Caco-2 (cell line): ENCODE measurements around the gene ARMC6. TPM values are rescaled to one million over a fixed set of nuclear protein-coding genes. Genes with fewer than 3 reads are reported as not detected.
A peak's percentile ranks its signal among the peaks of the same experiment; 100 is the strongest.
"Not testable (repeated sequence)": the region's sequence is repeated elsewhere in the genome, so short reads cannot be mapped to it uniquely, and the experiment has no call there.

Experiments used
- BruUV-seq: library from RNA; stranded (reverse); fragments of 400-500 nt; replicated peaks from 2 replicates; lab custom pipeline; 2021; lab: Mats Ljungman, UMichigan
- CTCF ChIA-PET: fragments of 300-600 bp; sonication (Branson Sonifier 250); formaldehyde crosslinking; loops from one replicate; lab custom pipeline; 2022; ENCODE audit warnings: antibody characterized with exemption; lab: Charles Lee
- POLR2A ChIA-PET: fragments of 300-600 bp; sonication (Branson Sonifier 250); formaldehyde crosslinking; loops from one replicate; lab custom pipeline; 2022; ENCODE audit warnings: antibody characterized with exemption; lab: Charles Lee
- DNase-seq, 2 experiments: peaks; one replicate each; pipeline versions ENCODE4 v3.0.0 to v3.0.0-alpha.2; 2020 to 2022
- H3K27me3 ChIP-seq: replicated peaks from 2 replicates; pipeline ENCODE4 v1.6.0; 2011; ENCODE audit warnings: low read length; ENCODE audit not compliant: control insufficient read depth, insufficient read depth
- H3K36me3 ChIP-seq: 2 replicates; pipeline ENCODE4 v1.5.1; 2011; ENCODE audit warnings: low read length; ENCODE audit not compliant: control insufficient read depth, insufficient read depth
- H3K4me1 ChIP-seq: fragments of 250-450 bp; sonication (Bioruptor Pico); 2 replicates; pipeline ENCODE4 v1.5.1; 2020; ENCODE audit warnings: mild to moderate bottlenecking
- H3K4me3 ChIP-seq: 2 replicates; pipeline ENCODE4 v1.5.1; 2011; ENCODE audit warnings: low read depth, mild to moderate bottlenecking, control low read depth, low read length
- H3K9me3 ChIP-seq: fragments of 250-450 bp; sonication (Bioruptor Pico); 2 replicates; pipeline ENCODE4 v1.5.1; 2020; ENCODE audit warnings: mild to moderate bottlenecking, moderate library complexity
- H3K27ac Mint-ChIP-seq: one replicate; pipeline ENCODE4 v1.8.0; 2022; ENCODE audit warnings: mixed read lengths; ENCODE audit not compliant: unreplicated experiment
- H3K27me3 Mint-ChIP-seq: one replicate; pipeline ENCODE4 v1.8.0; 2022; ENCODE audit warnings: mixed read lengths; ENCODE audit not compliant: insufficient read depth, unreplicated experiment
- H3K36me3 Mint-ChIP-seq: one replicate; pipeline ENCODE4 v1.8.0; 2022; ENCODE audit warnings: mild to moderate bottlenecking, mixed read lengths; ENCODE audit not compliant: insufficient read depth, unreplicated experiment
- H3K4me1 Mint-ChIP-seq: one replicate; pipeline ENCODE4 v1.8.0; 2022; ENCODE audit warnings: low read depth, mixed read lengths; ENCODE audit not compliant: unreplicated experiment
- H3K4me3 Mint-ChIP-seq: one replicate; pipeline ENCODE4 v1.8.0; 2022; ENCODE audit warnings: mild to moderate bottlenecking, moderate library complexity, mixed read lengths; ENCODE audit not compliant: unreplicated experiment
- H3K9me3 Mint-ChIP-seq: one replicate; pipeline ENCODE4 v1.8.0; 2022; ENCODE audit warnings: mixed read lengths; ENCODE audit not compliant: unreplicated experiment
- intact Hi-C: fragments of 100-400 bp; cut with micrococcal nuclease; formaldehyde crosslinking; loops from one replicate; pipeline ENCODE4 v1.10.0; 2022; ENCODE audit not compliant: unreplicated experiment
- total RNA-seq: library from RNA; stranded (reverse); gene quantifications from 2 replicates; pipeline ENCODE4 v1.2.3, GENCODE V29; 2022
- TF ChIP-seq, protein P1 (sequence below), 2 experiments: fragments of 200-600 bp in 1 of 2; IDR thresholded peaks; 1 replicate in 1 of 2; 2 replicates in 1 of 2; pipeline versions ENCODE4 v1.5.1 to v1.8.0; 2011 to 2022; ENCODE audit warnings: antibody characterized with exemption in 1 of 2, control low read depth in 1 of 2, inconsistent platforms in 1 of 2, low read depth in 1 of 2, low read length in 1 of 2, mild to moderate bottlenecking in 1 of 2, moderate library complexity in 1 of 2; ENCODE audit not compliant: insufficient read depth in 1 of 2, severe bottlenecking in 1 of 2, unreplicated experiment in 1 of 2

ARMC6 gene
- total RNA-seq, 1 experiment from 2014 or later = 40.1 TPM

GRCh38 chr19:19103167-19103566 lies 69.8 kb downstream of the ARMC6 start:
- TF ChIP-seq, protein P1, sequence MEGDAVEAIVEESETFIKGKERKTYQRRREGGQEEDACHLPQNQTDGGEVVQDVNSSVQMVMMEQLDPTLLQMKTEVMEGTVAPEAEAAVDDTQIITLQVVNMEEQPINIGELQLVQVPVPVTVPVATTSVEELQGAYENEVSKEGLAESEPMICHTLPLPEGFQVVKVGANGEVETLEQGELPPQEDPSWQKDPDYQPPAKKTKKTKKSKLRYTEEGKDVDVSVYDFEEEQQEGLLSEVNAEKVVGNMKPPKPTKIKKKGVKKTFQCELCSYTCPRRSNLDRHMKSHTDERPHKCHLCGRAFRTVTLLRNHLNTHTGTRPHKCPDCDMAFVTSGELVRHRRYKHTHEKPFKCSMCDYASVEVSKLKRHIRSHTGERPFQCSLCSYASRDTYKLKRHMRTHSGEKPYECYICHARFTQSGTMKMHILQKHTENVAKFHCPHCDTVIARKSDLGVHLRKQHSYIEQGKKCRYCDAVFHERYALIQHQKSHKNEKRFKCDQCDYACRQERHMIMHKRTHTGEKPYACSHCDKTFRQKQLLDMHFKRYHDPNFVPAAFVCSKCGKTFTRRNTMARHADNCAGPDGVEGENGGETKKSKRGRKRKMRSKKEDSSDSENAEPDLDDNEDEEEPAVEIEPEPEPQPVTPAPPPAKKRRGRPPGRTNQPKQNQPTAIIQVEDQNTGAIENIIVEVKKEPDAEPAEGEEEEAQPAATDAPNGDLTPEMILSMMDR (IDR thresholded peaks at IDR 0.05; ENCODE audit: insufficient read depth in 1 of 2, low read depth in 1 of 2, low read length in 1 of 2, severe bottlenecking in 1 of 2, unreplicated experiment in 1 of 2) = no peak
- H3K4me3 ChIP-seq = no peak overlapping the region
- Mint-ChIP-seq H3K36me3 (no peaks in the 10 kb centered on the region), H3K4me1 (no peaks in the 10 kb centered on the region), H3K4me3 (no peak overlapping the region), H3K27ac (no peak overlapping the region), H3K27me3 (no peaks in the 10 kb centered on the region), H3K9me3 (no peaks in the 10 kb centered on the region)
- H3K9me3 ChIP-seq = no peaks in the 10 kb centered on the region
- H3K27me3 ChIP-seq = no peaks in the 10 kb centered on the region
- no peaks in the 10 kb centered on the region for H3K36me3 ChIP-seq
- ChIA-PET CTCF (no interaction called here), POLR2A (interaction anchor here (0.6 kb wide), 1 partner anchor 184 kb away, joined by 3 read pairs; the partner anchor contains the start of genes COPE and DDX49)
- peaks cover 29% of the 10 kb centered on the region for H3K4me1 ChIP-seq
- intact Hi-C loops = no loop called here
- no peak for DNase-seq
- BruUV-seq = no TSS peak

GRCh38 chr19:19105365-19106055 lies 72.1 kb downstream of the ARMC6 start:
- Histone ChIP-seq H3K4me1 (peaks cover 16% of the 10 kb centered on the region), H3K4me3 (peak overlapping the region; percentile 52), H3K9me3 (no peaks in the 10 kb centered on the region), H3K27me3 (no peaks in the 10 kb centered on the region), H3K36me3 (no peaks in the 10 kb centered on the region)
- peak overlapping the region; percentile 60 for H3K27ac Mint-ChIP-seq
- CTCF ChIA-PET = interaction anchor here (1.0 kb wide), 1 partner anchor 8 kb away, joined by 3 read pairs; no protein-coding TSS in a partner anchor
- H3K4me1 Mint-ChIP-seq = no peaks in the 10 kb centered on the region
- H3K4me3 Mint-ChIP-seq = peak overlapping the region; percentile 78
- BruUV-seq = no TSS peak
- no peaks in the 10 kb centered on the region for H3K27me3 Mint-ChIP-seq
- no peaks in the 10 kb centered on the region for H3K9me3 Mint-ChIP-seq
- TF ChIP-seq, protein P1 (IDR thresholded peaks at IDR 0.05; ENCODE audit: insufficient read depth in 1 of 2, low read depth in 1 of 2, low read length in 1 of 2, severe bottlenecking in 1 of 2, unreplicated experiment in 1 of 2) = no peak
- intact Hi-C loops = loop anchor here (1.0 to 2.0 kb wide), 2 partner anchors 8 to 43 kb away; partner anchors contain the start of gene SLC25A42
- DNase-seq = peak; percentile 68 to 76
- H3K36me3 Mint-ChIP-seq = peaks cover 6% of the 10 kb centered on the region
- POLR2A ChIA-PET = no interaction called here

GRCh38 chr19:19106056-19106551 lies 72.7 kb downstream of the ARMC6 start:
- H3K9me3 ChIP-seq = no peaks in the 10 kb centered on the region
- no peaks in the 10 kb centered on the region for H3K36me3 ChIP-seq
- no peaks in the 10 kb centered on the region for H3K9me3 Mint-ChIP-seq
- no peaks in the 10 kb centered on the region for H3K27me3 Mint-ChIP-seq
- H3K27me3 ChIP-seq = no peaks in the 10 kb centered on the region
- peaks cover 16% of the 10 kb centered on the region for H3K4me1 ChIP-seq
- intact Hi-C loops = no loop called here
- H3K4me3 ChIP-seq = no peak overlapping the region
- H3K36me3 Mint-ChIP-seq = peaks cover 6% of the 10 kb centered on the region
- DNase-seq = no peak
- BruUV-seq = TSS peak; percentile 12
- H3K4me3 Mint-ChIP-seq = peak overlapping the region; percentile 78
- TF ChIP-seq, protein P1 (IDR thresholded peaks at IDR 0.05; ENCODE audit: insufficient read depth in 1 of 2, low read depth in 1 of 2, low read length in 1 of 2, severe bottlenecking in 1 of 2, unreplicated experiment in 1 of 2) = no peak
- no peaks in the 10 kb centered on the region for H3K4me1 Mint-ChIP-seq
- peak overlapping the region; percentile 60 for H3K27ac Mint-ChIP-seq
- POLR2A ChIA-PET = no interaction called here
- CTCF ChIA-PET = interaction anchor here (0.7 to 1.0 kb wide), 2 partner anchors 9 to 43 kb away, joined by 3 read pairs; no protein-coding TSS in a partner anchor

GRCh38 chr19:19106938-19107337 lies 73.5 kb downstream of the ARMC6 start:
- BruUV-seq, H3K36me3 Mint-ChIP-seq, H3K4me3 Mint-ChIP-seq, POLR2A ChIA-PET, H3K4me1 Mint-ChIP-seq, H3K4me3 ChIP-seq, H3K27ac Mint-ChIP-seq, H3K9me3 Mint-ChIP-seq, H3K9me3 ChIP-seq, DNase-seq, H3K27me3 Mint-ChIP-seq, intact Hi-C loops, H3K36me3 ChIP-seq, H3K27me3 ChIP-seq: not testable (repeated sequence)
- peaks cover 16% of the 10 kb centered on the region for H3K4me1 ChIP-seq
- CTCF ChIA-PET = interaction anchor here (0.7 kb wide), 1 partner anchor 44 kb away, joined by 3 read pairs; no protein-coding TSS in a partner anchor
